Keratinocyte (primary cell): Measurements from ENCODE around the gene TCHP. TPM values are rescaled to one million over a fixed set of nuclear protein-coding genes. Genes with fewer than 3 reads are reported as not detected.

Source experiments
- DNase-seq: peaks from one replicate; pipeline ENCODE4 v3.0.0-alpha.2; 2011; ENCODE audit warnings: low read depth, missing footprints, low spot score
- FAIRE-seq: peaks from 2 replicates; lab custom pipeline; 2011; peaks lifted over from hg19 to GRCh38; lab: Jason Lieb, UNC
- H2AFZ ChIP-seq: 2 replicates; pipeline ENCODE4 v1.6.0; 2012; ENCODE audit warnings: low read length, control low read depth, inconsistent platforms; ENCODE audit not compliant: control insufficient read depth
- H3K27ac ChIP-seq: 2 replicates; pipeline ENCODE4 v1.5.1; 2011; ENCODE audit warnings: low read length; ENCODE audit not compliant: control insufficient read depth, insufficient read depth
- H3K27me3 ChIP-seq: 3 replicates; pipeline ENCODE4 v1.6.0; 2011; ENCODE audit warnings: low read length; ENCODE audit not compliant: control insufficient read depth, insufficient read depth; ENCODE audit errors: extremely low read depth
- H3K36me3 ChIP-seq, 2 experiments: 2 replicates in 1 of 2; 3 replicates in 1 of 2; pipeline ENCODE4 v1.5.1; 2011; ENCODE audit warnings: low read length in 2 of 2, mild to moderate bottlenecking in 1 of 2; ENCODE audit not compliant: control insufficient read depth in 2 of 2, insufficient read depth in 2 of 2; ENCODE audit errors: extremely low read depth in 1 of 2
- H3K4me1 ChIP-seq: 3 replicates; pipeline ENCODE4 v1.5.1; 2011; ENCODE audit warnings: low read length; ENCODE audit not compliant: control insufficient read depth, insufficient read depth; ENCODE audit errors: extremely low read depth
- H3K4me2 ChIP-seq: 3 replicates; pipeline ENCODE4 v1.6.0; 2011; ENCODE audit warnings: low read depth, low read length; ENCODE audit not compliant: control insufficient read depth, insufficient read depth; ENCODE audit errors: extremely low read depth
- H3K4me3 ChIP-seq, 3 experiments: fragments of 200-600 bp in 1 of 3; sonication (generic) in 1 of 3; 2 replicates in 2 of 3; 3 replicates in 1 of 3; pipeline ENCODE4 v1.5.1; 2011 to 2016; ENCODE audit warnings: low read length in 3 of 3, mild to moderate bottlenecking in 3 of 3, control low read depth in 2 of 3, inconsistent platforms in 1 of 3, low read depth in 1 of 3, mixed read lengths in 1 of 3, mixed run types in 1 of 3, moderate library complexity in 1 of 3; ENCODE audit not compliant: control insufficient read depth in 2 of 3, insufficient read depth in 2 of 3; ENCODE audit errors: extremely low read depth in 1 of 3
- H3K79me2 ChIP-seq: 2 replicates; pipeline ENCODE4 v1.6.0; 2012; ENCODE audit warnings: low read length; ENCODE audit not compliant: control insufficient read depth, insufficient read depth
- H3K9ac ChIP-seq: 3 replicates; pipeline ENCODE4 v1.6.0; 2011; ENCODE audit warnings: low read length; ENCODE audit not compliant: control insufficient read depth, insufficient read depth; ENCODE audit errors: extremely low read depth
- H3K9me1 ChIP-seq: 3 replicates; pipeline ENCODE4 v1.6.0; 2011; ENCODE audit warnings: low read length; ENCODE audit not compliant: control insufficient read depth, insufficient read depth; ENCODE audit errors: extremely low read depth
- H3K9me3 ChIP-seq: 2 replicates; pipeline ENCODE4 v1.5.1; 2012; ENCODE audit warnings: low read depth, low read length; ENCODE audit not compliant: control insufficient read depth
- H4K20me1 ChIP-seq: 3 replicates; pipeline ENCODE4 v1.6.0; 2011; ENCODE audit warnings: low read length; ENCODE audit not compliant: control insufficient read depth, insufficient read depth; ENCODE audit errors: extremely low read depth
- EZH2 ChIP-seq: IDR thresholded peaks from one replicate; pipeline ENCODE4 v1.6.1; 2012; ENCODE audit warnings: inconsistent platforms, mild to moderate bottlenecking, low read length, moderate library complexity
- dilution Hi-C: fragments of 300-500 bp; cut with MboI; formaldehyde crosslinking; loops from one replicate; pipeline ENCODE4 v1.7.0; 2020; ENCODE audit warnings: low sequenced_read_pairs; ENCODE audit not compliant: extremely low pct_ligation_motif_present
- polyA plus RNA-seq, 5 experiments: library from polyadenylated mRNA; depleted of rRNA in 3 of 5; stranded (reverse) in 3 of 5; stranded (forward) in 1 of 5; unstranded in 1 of 5; fragments of >200 nt; gene quantifications; 1 replicate in 1 of 5; 2 replicates in 3 of 5; 3 replicates in 1 of 5; pipeline versions ENCODE4 v1.2.1 to v1.2.3, GENCODE V29; 2011 to 2012; ENCODE audit warnings: missing spikeins in 2 of 5, low read depth in 1 of 5, low replicate concordance in 1 of 5
- TF ChIP-seq, protein P1 (sequence below), 3 experiments: IDR thresholded peaks in 1 of 3; conservative IDR thresholded peaks in 1 of 3; optimal IDR thresholded peaks in 1 of 3; 2 replicates in 2 of 3; 3 replicates in 1 of 3; pipeline versions ENCODE3 to v1.5.1; 2011; ENCODE audit warnings: low read length in 3 of 3, mild to moderate bottlenecking in 3 of 3, moderate library complexity in 2 of 3, control low read depth in 1 of 3, inconsistent platforms in 1 of 3; ENCODE audit not compliant: insufficient read depth in 2 of 3; ENCODE audit errors: extremely low read depth in 1 of 3

The TCHP gene
- polyA plus RNA-seq, 1 donor (not counting 4 experiments of a cell fraction or from before 2014, with no cell fraction given) = 9.6 TPM

DNA sequence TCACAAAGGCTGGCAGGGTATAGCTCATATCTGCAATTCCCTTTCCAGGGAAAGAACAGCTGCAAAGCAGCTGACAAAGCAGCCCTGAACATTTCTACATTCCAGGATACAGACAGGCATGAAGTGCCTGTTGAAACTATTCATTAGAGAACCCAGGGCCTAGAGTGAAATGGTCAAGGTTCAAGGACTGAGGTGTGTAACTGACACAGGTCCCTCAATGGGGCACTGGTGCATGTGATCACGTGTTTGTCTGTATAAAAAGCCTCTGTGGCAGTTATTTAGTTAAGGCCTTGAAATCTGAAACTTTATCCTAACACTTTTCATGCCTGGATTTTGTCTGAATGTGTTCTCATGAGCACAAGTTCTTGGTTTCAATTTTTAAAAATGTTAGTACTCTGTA is 49.0 kb downstream of the TCHP start:
- no peaks in the 10 kb centered on the region for H3K4me1 ChIP-seq
- no peak overlapping the region for H2AFZ ChIP-seq
- H3K4me3 ChIP-seq = no peak overlapping the region
- H3K27me3 ChIP-seq = no peaks in the 10 kb centered on the region
- no peak overlapping the region for H3K9ac ChIP-seq
- H3K36me3 ChIP-seq = peaks cover 21 to 32% of the 10 kb centered on the region in 2 experiments
- no peak for FAIRE-seq
- H4K20me1 ChIP-seq = no peaks in the 10 kb centered on the region
- dilution Hi-C loops = no loop called here
- no peak overlapping the region for H3K4me2 ChIP-seq
- TF ChIP-seq, protein P1, sequence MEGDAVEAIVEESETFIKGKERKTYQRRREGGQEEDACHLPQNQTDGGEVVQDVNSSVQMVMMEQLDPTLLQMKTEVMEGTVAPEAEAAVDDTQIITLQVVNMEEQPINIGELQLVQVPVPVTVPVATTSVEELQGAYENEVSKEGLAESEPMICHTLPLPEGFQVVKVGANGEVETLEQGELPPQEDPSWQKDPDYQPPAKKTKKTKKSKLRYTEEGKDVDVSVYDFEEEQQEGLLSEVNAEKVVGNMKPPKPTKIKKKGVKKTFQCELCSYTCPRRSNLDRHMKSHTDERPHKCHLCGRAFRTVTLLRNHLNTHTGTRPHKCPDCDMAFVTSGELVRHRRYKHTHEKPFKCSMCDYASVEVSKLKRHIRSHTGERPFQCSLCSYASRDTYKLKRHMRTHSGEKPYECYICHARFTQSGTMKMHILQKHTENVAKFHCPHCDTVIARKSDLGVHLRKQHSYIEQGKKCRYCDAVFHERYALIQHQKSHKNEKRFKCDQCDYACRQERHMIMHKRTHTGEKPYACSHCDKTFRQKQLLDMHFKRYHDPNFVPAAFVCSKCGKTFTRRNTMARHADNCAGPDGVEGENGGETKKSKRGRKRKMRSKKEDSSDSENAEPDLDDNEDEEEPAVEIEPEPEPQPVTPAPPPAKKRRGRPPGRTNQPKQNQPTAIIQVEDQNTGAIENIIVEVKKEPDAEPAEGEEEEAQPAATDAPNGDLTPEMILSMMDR (optimal IDR thresholded peaks at IDR 0.05 in 1 of 3, IDR thresholded peaks at IDR 0.05 in 1 of 3, conservative IDR thresholded peaks at IDR 0.05 in 1 of 3; ENCODE audit: extremely low read depth in 1 of 3, insufficient read depth in 2 of 3, low read length in 3 of 3) = no peak
- TF ChIP-seq EZH2 = no peak
- no peaks in the 10 kb centered on the region for H3K9me3 ChIP-seq
- H3K27ac ChIP-seq = no peak overlapping the region
- no peaks in the 10 kb centered on the region for H3K79me2 ChIP-seq
- no peaks in the 10 kb centered on the region for H3K9me1 ChIP-seq
- DNase-seq = no peak

DNA sequence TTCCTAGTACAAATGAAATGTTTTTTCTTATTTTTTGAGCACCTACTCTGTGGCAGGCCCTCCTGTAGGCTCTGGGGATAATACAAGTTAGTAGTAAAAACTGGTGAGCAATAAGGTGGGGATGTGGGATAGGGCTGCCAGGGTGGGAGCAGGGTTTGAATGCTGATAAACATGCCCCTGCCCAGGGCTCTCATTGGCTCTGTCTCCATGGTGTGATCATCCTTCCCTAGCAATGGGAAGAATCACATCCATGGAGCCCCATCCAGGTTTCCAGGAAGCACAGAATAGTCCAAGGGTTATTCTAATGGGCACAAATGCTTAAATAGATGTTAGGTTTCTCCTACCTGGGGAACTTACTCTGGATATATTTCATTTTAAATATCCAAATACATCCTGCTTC is 50.6 kb downstream of the TCHP start:
- Histone ChIP-seq H3K4me1 (no peaks in the 10 kb centered on the region), H2AFZ (no peak overlapping the region), H3K9me3 (no peaks in the 10 kb centered on the region), H3K36me3 (peaks cover 18 to 27% of the 10 kb centered on the region in 2 experiments), H3K9ac (no peak overlapping the region), H3K9me1 (no peaks in the 10 kb centered on the region), H4K20me1 (no peaks in the 10 kb centered on the region), H3K27ac (no peak overlapping the region), H3K4me2 (no peak overlapping the region), H3K79me2 (no peaks in the 10 kb centered on the region), H3K27me3 (no peaks in the 10 kb centered on the region), H3K4me3 (no peak overlapping the region)
- FAIRE-seq (no peak), DNase-seq (no peak)
- dilution Hi-C loops = no loop called here
- no peak for TF ChIP-seq EZH2
- TF ChIP-seq, protein P1 (optimal IDR thresholded peaks at IDR 0.05 in 1 of 3, IDR thresholded peaks at IDR 0.05 in 1 of 3, conservative IDR thresholded peaks at IDR 0.05 in 1 of 3; ENCODE audit: extremely low read depth in 1 of 3, insufficient read depth in 2 of 3, low read length in 3 of 3) = no peak
